Tibial artery (tissue), 4 donors: Measurements from ENCODE around the gene ADAM12.

ENCODE experiments used
- DNase-seq, 2 donors: peaks; one replicate each; pipeline ENCODE4 v3.0.0-alpha.2; 2019
- H3K27ac ChIP-seq, 2 donors: fragments of 200-600 bp; sonication (generic) in 1 of 2; 1 replicate in 1 of 2; 2 replicates in 1 of 2; pipeline ENCODE4 v1.5.1; 2018 to 2019; ENCODE audit warnings: mild to moderate bottlenecking in 1 of 2
- H3K27me3 ChIP-seq, 2 donors: fragments of 200-600 bp; sonication (generic) in 1 of 2; one replicate each; pipeline versions ENCODE4 v1.5.1 to v1.6.0; 2016 to 2019
- H3K36me3 ChIP-seq, 3 donors: fragments of 200-600 bp; sonication (generic) in 2 of 3; one replicate each; pipeline ENCODE4 v1.5.1; 2016 to 2019; ENCODE audit warnings: mild to moderate bottlenecking in 2 of 3
- H3K4me1 ChIP-seq, 4 donors: fragments of 200-600 bp; sonication (generic) in 2 of 4; 1 replicate in 3 of 4; 2 replicates in 1 of 4; pipeline ENCODE4 v1.5.1; 2016 to 2019
- H3K4me3 ChIP-seq, 2 donors: fragments of 200-600 bp; sonication (generic) in 1 of 2; 1 replicate in 1 of 2; 2 replicates in 1 of 2; pipeline ENCODE4 v1.5.1; 2018 to 2019; ENCODE audit warnings: mild to moderate bottlenecking in 2 of 2
- H3K9me3 ChIP-seq, 3 donors: fragments of 200-600 bp; sonication (generic) in 1 of 3; one replicate each; pipeline ENCODE4 v1.5.1; 2016 to 2019
- intact Hi-C: fragments of 100-400 bp; cut with DNase I; formaldehyde crosslinking; loops from one replicate; pipeline ENCODE4 v1.15.0; 2023; ENCODE audit warnings: low total_unique reads
- TF ChIP-seq, protein P1 (sequence below), 2 experiments: fragments of 200-600 bp in 1 of 2; fragments of 450-650 bp in 1 of 2; IDR thresholded peaks; one replicate each; pipeline ENCODE4 v1.5.1; 2017 to 2019; ENCODE audit warnings: antibody characterized with exemption in 2 of 2, mild to moderate bottlenecking in 1 of 2, moderate library complexity in 1 of 2

ADAM12 gene

GRCh38 chr10:125991392-125991791, 396.9 kb downstream of the ADAM12 start:
- Histone ChIP-seq H3K4me1 (no peaks in the 10 kb centered on the region), H3K27ac (no peak overlapping the region), H3K27me3 (no peaks in the 10 kb centered on the region), H3K4me3 (no peak overlapping the region), H3K36me3 (no peaks in the 10 kb centered on the region), H3K9me3 (no peaks in the 10 kb centered on the region)
- intact Hi-C loops: no loop called here
- TF ChIP-seq, protein P1, sequence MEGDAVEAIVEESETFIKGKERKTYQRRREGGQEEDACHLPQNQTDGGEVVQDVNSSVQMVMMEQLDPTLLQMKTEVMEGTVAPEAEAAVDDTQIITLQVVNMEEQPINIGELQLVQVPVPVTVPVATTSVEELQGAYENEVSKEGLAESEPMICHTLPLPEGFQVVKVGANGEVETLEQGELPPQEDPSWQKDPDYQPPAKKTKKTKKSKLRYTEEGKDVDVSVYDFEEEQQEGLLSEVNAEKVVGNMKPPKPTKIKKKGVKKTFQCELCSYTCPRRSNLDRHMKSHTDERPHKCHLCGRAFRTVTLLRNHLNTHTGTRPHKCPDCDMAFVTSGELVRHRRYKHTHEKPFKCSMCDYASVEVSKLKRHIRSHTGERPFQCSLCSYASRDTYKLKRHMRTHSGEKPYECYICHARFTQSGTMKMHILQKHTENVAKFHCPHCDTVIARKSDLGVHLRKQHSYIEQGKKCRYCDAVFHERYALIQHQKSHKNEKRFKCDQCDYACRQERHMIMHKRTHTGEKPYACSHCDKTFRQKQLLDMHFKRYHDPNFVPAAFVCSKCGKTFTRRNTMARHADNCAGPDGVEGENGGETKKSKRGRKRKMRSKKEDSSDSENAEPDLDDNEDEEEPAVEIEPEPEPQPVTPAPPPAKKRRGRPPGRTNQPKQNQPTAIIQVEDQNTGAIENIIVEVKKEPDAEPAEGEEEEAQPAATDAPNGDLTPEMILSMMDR (IDR thresholded peaks at IDR 0.05): no peak
- no peak for DNase-seq

- DNase-seq: no peak
- no peaks in the 10 kb centered on the region for H3K9me3 ChIP-seq
- TF ChIP-seq, protein P1 (IDR thresholded peaks at IDR 0.05): no peak
- H3K27me3 ChIP-seq: no peaks in the 10 kb centered on the region
- H3K27ac ChIP-seq: no peak overlapping the region
- intact Hi-C loops: no loop called here
- no peaks in the 10 kb centered on the region for H3K36me3 ChIP-seq
- H3K4me3 ChIP-seq: no peak overlapping the region
- H3K4me1 ChIP-seq: no peaks in the 10 kb centered on the region
Observed at GRCh38 chr10:125990974-125991373, 397.3 kb downstream of the ADAM12 start.

GRCh38 chr10:125989791-125990190, 398.5 kb downstream of the ADAM12 start:
- intact Hi-C loops: no loop called here

DNA sequence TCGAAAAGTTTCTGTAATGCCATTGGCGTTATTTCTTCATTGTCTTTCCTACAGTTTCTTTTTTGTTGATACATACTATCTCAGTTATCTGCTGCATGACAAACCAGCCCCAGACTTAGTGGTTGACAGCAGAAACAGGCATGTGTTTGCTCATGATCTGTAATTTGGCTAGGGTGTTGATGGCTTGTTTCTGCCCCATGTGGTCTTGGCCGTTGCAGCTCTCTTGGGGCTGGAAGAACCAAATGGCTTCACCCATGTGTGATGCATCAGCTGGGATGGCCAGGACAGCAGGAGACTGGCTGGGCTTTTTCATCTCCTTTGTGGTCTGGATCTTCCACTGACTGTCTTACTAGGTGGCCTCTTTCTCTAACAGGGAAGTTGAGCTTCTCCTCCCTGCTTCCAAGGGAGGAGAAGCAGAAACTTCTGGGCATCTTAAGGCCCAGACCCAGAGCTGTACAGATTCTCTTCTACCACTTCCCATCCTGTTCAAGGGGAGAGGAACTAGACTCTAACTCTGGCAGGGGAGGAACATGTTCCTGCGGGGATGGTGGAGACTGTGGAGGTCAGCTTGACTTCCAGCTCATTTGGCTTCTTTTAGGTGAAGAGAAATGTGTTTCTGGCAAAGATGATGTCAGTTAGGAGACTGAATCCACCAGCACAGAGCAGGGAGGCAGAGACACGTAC, 402.6 kb downstream of the ADAM12 start:
- H3K36me3 ChIP-seq: no peaks in the 10 kb centered on the region
- no peak overlapping the region for H3K27ac ChIP-seq
- TF ChIP-seq, protein P1 (IDR thresholded peaks at IDR 0.05): no peak
- no peaks in the 10 kb centered on the region for H3K9me3 ChIP-seq
- no peaks in the 10 kb centered on the region for H3K27me3 ChIP-seq
- H3K4me3 ChIP-seq: no peak overlapping the region
- DNase-seq: no peak
- no peaks in the 10 kb centered on the region for H3K4me1 ChIP-seq
- intact Hi-C loops: no loop called here

More at GRCh38 chr10:125989791-125990190, 398.5 kb downstream of the ADAM12 start:
- Histone ChIP-seq H3K4me3 (no peak overlapping the region), H3K9me3 (no peaks in the 10 kb centered on the region), H3K4me1 (no peaks in the 10 kb centered on the region), H3K27me3 (no peaks in the 10 kb centered on the region), H3K27ac (no peak overlapping the region), H3K36me3 (no peaks in the 10 kb centered on the region)
- DNase-seq: no peak
- TF ChIP-seq, protein P1 (IDR thresholded peaks at IDR 0.05): no peak

DNA sequence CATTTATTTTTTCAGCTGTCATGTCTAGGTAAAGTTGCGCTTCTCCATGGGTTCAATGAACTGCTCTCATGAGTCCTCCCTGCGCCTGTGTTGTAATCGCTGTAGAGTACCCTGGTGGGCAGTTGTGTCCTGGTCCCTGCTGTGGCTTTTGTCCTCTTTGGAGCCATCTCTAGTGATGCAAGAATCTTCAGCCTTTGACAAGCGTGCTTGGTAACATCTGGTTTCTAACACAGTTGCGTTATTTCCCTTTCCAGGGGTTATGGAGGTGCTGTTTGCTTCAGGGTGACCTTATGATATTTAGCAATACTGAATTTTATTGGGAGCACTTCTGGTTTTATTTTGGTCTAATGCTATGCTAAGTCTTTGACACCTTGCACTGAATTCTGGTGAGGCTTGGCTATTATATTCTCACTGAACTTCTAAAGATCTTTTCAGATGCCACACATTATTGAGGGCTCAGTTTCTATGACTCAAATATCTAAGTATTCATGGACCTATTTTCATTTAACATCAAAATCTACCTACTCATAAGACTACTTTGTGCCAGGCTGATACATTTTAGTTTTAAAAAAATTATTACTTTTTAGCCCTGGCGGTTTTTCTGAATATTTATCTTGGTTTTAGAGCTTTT, 403.3 kb downstream of the ADAM12 start:
- no peaks in the 10 kb centered on the region for H3K4me1 ChIP-seq
- no peak for DNase-seq
- no peaks in the 10 kb centered on the region for H3K9me3 ChIP-seq
- TF ChIP-seq, protein P1 (IDR thresholded peaks at IDR 0.05): no peak
- intact Hi-C loops: loop anchor here (5.0 kb wide), 1 partner anchor 402 kb away; the partner anchor contains the start of gene ADAM12
- no peaks in the 10 kb centered on the region for H3K36me3 ChIP-seq
- H3K4me3 ChIP-seq: no peak overlapping the region
- H3K27ac ChIP-seq: no peak overlapping the region
- no peaks in the 10 kb centered on the region for H3K27me3 ChIP-seq
